Mesenchymal stem cell (in vitro differentiated cells and primary cell): Measurements from ENCODE around the gene SPRYD7.
"Not testable (repeated sequence)": the region's sequence is repeated elsewhere in the genome, so short reads cannot be mapped to it uniquely, and the experiment has no call there.

ENCODE experiments used
- DNase-seq: peaks from one replicate; pipeline ENCODE4 v3.0.0-alpha.2; 2013
- H2AFZ ChIP-seq: one replicate; pipeline ENCODE4 v1.6.1; 2013; ENCODE audit warnings: low read depth, mild to moderate bottlenecking, control low read depth, inconsistent platforms, low read length, moderate library complexity
- H2AK5ac ChIP-seq: 2 replicates; pipeline ENCODE4 v1.6.1; 2013; ENCODE audit warnings: low read length, moderate library complexity, mild to moderate bottlenecking, inconsistent platforms; ENCODE audit not compliant: severe bottlenecking
- H2BK120ac ChIP-seq: one replicate; pipeline ENCODE4 v1.6.1; 2013; ENCODE audit warnings: low read depth, mild to moderate bottlenecking, inconsistent platforms, low read length, moderate library complexity
- H2BK12ac ChIP-seq, 2 experiments: one replicate each; pipeline ENCODE4 v1.6.1; 2013; ENCODE audit warnings: inconsistent platforms in 2 of 2, low read length in 2 of 2, mild to moderate bottlenecking in 2 of 2, moderate library complexity in 2 of 2, control low read depth in 1 of 2
- H2BK15ac ChIP-seq: one replicate; pipeline ENCODE4 v1.6.1; 2013; ENCODE audit warnings: mild to moderate bottlenecking, low read depth, inconsistent platforms; ENCODE audit not compliant: poor library complexity, severe bottlenecking
- H2BK5ac ChIP-seq: 2 replicates; pipeline ENCODE4 v1.6.1; 2013; ENCODE audit warnings: low read depth, mild to moderate bottlenecking, low read length, control low read depth, inconsistent platforms; ENCODE audit not compliant: poor library complexity, severe bottlenecking
- H3K14ac ChIP-seq, 2 experiments: one replicate each; pipeline ENCODE4 v1.6.1; 2013; ENCODE audit warnings: inconsistent platforms in 2 of 2, low read length in 2 of 2, control low read depth in 1 of 2, mild to moderate bottlenecking in 1 of 2, moderate library complexity in 1 of 2
- H3K18ac ChIP-seq, 2 experiments: one replicate each; pipeline ENCODE4 v1.6.1; 2013; ENCODE audit warnings: inconsistent platforms in 2 of 2, low read length in 2 of 2, control low read depth in 1 of 2, low read depth in 1 of 2, mild to moderate bottlenecking in 1 of 2
- H3K23ac ChIP-seq, 2 experiments: one replicate each; pipeline ENCODE4 v1.6.1; 2013; ENCODE audit warnings: inconsistent platforms in 2 of 2, low read length in 2 of 2, mild to moderate bottlenecking in 2 of 2, moderate library complexity in 2 of 2, control low read depth in 1 of 2
- H3K27ac ChIP-seq: 2 replicates; pipeline ENCODE4 v1.5.1; 2013; ENCODE audit warnings: mild to moderate bottlenecking, moderate library complexity, low read length, control low read depth, inconsistent platforms; ENCODE audit not compliant: poor library complexity, severe bottlenecking
- H3K27me3 ChIP-seq, 2 experiments: 2 replicates each; pipeline versions ENCODE4 v1.6.1 to v1.7.0; 2013; ENCODE audit warnings: low read length in 2 of 2, mild to moderate bottlenecking in 2 of 2, moderate library complexity in 2 of 2, control low read depth in 1 of 2, inconsistent platforms in 1 of 2; ENCODE audit not compliant: control insufficient read depth in 1 of 2, insufficient read depth in 1 of 2
- H3K36me3 ChIP-seq, 2 experiments: 2 replicates each; pipeline versions ENCODE4 v1.6.1 to v1.7.0; 2013; ENCODE audit warnings: low read length in 2 of 2, control low read depth in 1 of 2, inconsistent platforms in 1 of 2, low read depth in 1 of 2, mild to moderate bottlenecking in 1 of 2; ENCODE audit not compliant: insufficient read depth in 2 of 2, control insufficient read depth in 1 of 2
- H3K4ac ChIP-seq, 2 experiments: one replicate each; pipeline ENCODE4 v1.6.1; 2013; ENCODE audit warnings: inconsistent platforms in 2 of 2, low read length in 2 of 2, mild to moderate bottlenecking in 2 of 2, moderate library complexity in 2 of 2, control low read depth in 1 of 2, low read depth in 1 of 2
- H3K4me1 ChIP-seq: 2 replicates; pipeline ENCODE4 v1.6.1; 2013; ENCODE audit warnings: low read depth, low read length, control low read depth; ENCODE audit not compliant: control insufficient read depth, insufficient read depth
- H3K4me2 ChIP-seq: 2 replicates; pipeline ENCODE4 v1.6.1; 2013; ENCODE audit warnings: low read length, mild to moderate bottlenecking, inconsistent platforms; ENCODE audit not compliant: poor library complexity, severe bottlenecking
- H3K4me3 ChIP-seq, 2 experiments: 2 replicates each; pipeline versions ENCODE4 v1.5.1 to v1.7.0; 2013; ENCODE audit warnings: low read length in 2 of 2, mild to moderate bottlenecking in 2 of 2, control low read depth in 1 of 2, low read depth in 1 of 2; ENCODE audit not compliant: insufficient read depth in 1 of 2
- H3K79me1 ChIP-seq: replicated peaks from 2 replicates; pipeline ENCODE4 v1.6.1; 2013; ENCODE audit warnings: mild to moderate bottlenecking, control low read depth, low read length, inconsistent platforms; ENCODE audit not compliant: poor library complexity, severe bottlenecking
- H3K9ac ChIP-seq: 2 replicates; pipeline ENCODE4 v1.7.0; 2013; ENCODE audit warnings: mild to moderate bottlenecking, low read length, moderate library complexity
- H3K9me3 ChIP-seq: 2 replicates; pipeline ENCODE4 v1.7.0; 2013; ENCODE audit warnings: mild to moderate bottlenecking, low read length; ENCODE audit not compliant: control insufficient read depth
- H4K8ac ChIP-seq: one replicate; pipeline ENCODE4 v1.6.1; 2013; ENCODE audit warnings: inconsistent platforms, mild to moderate bottlenecking, low read length, moderate library complexity
- H4K91ac ChIP-seq: one replicate; pipeline ENCODE4 v1.6.1; 2013; ENCODE audit warnings: mild to moderate bottlenecking, low read length, inconsistent platforms
- WGBS: methylation state at CpG from one replicate; pipeline ENCODE4 v1.1.7; 2013; ENCODE audit warnings: mixed read lengths; 5-methylcytosine and 5-hydroxymethylcytosine counted together

The SPRYD7 gene

DNA sequence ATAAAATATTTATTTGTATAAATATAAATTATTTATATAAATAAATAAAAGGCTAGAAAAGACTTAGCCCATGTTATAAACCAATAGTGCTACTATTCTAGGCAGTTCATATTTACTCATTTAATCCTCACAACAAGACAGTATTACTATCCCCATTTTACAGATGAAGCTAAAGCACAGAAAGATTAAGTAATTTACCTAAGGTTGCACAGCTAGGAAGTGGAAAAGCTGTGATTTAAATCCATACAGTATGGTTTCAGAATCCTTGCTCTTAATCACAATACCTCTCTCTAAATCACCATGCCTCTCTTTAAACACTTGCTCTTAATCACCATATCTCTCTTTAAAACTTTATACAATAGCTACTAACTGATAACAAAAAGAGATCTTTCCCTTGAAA is 13.8 kb downstream of the SPRYD7 start:
- no peak overlapping the region for H2AK5ac ChIP-seq

DNA sequence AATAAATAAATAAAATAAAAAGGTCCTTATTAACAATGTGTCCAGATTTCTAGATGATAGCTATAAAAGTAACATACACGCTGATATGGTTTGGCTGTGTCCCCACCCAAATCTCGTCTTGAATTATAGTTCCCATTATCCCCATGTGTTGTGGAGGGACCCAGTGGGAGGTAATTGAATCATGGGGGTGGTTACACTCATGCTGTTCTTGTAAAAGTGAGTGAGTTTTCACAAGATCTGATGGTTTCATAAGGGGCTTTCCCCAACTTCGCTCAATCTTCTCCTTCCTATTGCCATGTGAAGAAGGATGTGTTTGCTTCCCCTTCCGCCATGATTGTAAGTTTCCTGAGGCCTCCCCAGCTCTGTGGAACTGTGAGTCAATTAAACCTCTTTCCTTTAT is 15.2 kb downstream of the SPRYD7 start:
- H2AK5ac ChIP-seq, H3K79me1 ChIP-seq, H3K4ac ChIP-seq, H3K18ac ChIP-seq, H2AFZ ChIP-seq, H3K4me1 ChIP-seq, H2BK12ac ChIP-seq, DNase-seq, H3K27ac ChIP-seq, H3K4me3 ChIP-seq, H2BK15ac ChIP-seq, H2BK120ac ChIP-seq, H3K9ac ChIP-seq, H3K14ac ChIP-seq, H4K8ac ChIP-seq, H4K91ac ChIP-seq, H2BK5ac ChIP-seq, H3K23ac ChIP-seq, H3K4me2 ChIP-seq, H3K9me3 ChIP-seq, H3K27me3 ChIP-seq: not testable (repeated sequence)
- peaks cover 33 to 82% of the 10 kb centered on the region in 2 experiments for H3K36me3 ChIP-seq
- WGBS = 100% methylated on average over 2 of the region's 4 CpGs

More for the DNA sequence above, 13.8 kb downstream of the SPRYD7 start:
- peaks cover 33 to 83% of the 10 kb centered on the region in 2 experiments for H3K36me3 ChIP-seq
- no peak overlapping the region for H4K8ac ChIP-seq
- no peak overlapping the region for H2BK15ac ChIP-seq
- H3K9me3 ChIP-seq = no peaks in the 10 kb centered on the region
- no peak overlapping the region for H2BK5ac ChIP-seq
- H3K23ac ChIP-seq = no peak overlapping the region
- H3K27ac ChIP-seq = no peak overlapping the region
- no peak overlapping the region for H3K9ac ChIP-seq
- H3K4me1 ChIP-seq = no peaks in the 10 kb centered on the region
- no peak overlapping the region for H3K14ac ChIP-seq
- no peak overlapping the region for H3K18ac ChIP-seq
- no peak for DNase-seq
- H2AFZ ChIP-seq = no peak overlapping the region
- no peak overlapping the region for H4K91ac ChIP-seq
- H3K79me1 ChIP-seq = peaks cover 4% of the 10 kb centered on the region
- H2BK12ac ChIP-seq = no peak overlapping the region
- no peak overlapping the region for H3K4me2 ChIP-seq
- no peak overlapping the region for H3K4ac ChIP-seq
- H3K4me3 ChIP-seq = no peak overlapping the region
- H2BK120ac ChIP-seq = no peak overlapping the region
- H3K27me3 ChIP-seq = no peaks in the 10 kb centered on the region

DNA sequence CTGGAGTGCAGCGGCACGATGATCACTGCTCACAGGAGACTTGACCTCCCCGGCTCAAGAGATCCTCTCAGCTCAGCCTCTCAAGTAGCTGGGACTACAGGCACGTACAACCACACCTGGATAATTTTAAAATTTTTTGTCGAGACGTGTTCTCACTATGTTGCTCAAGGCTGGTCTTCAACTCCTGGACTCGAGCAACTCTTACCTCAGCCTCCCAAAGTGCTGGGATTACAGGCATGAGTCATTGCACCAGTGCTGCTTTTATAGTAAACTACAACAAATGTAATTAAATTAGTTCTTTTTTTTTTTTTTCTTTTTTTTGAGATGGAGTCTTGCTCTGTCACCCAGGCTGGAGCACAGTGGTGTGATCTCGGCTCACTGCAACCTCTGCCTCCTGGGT is 18.0 kb downstream of the SPRYD7 start:
- not testable (repeated sequence) for H2BK15ac ChIP-seq, H3K4me3 ChIP-seq, H3K4me1 ChIP-seq, H2BK5ac ChIP-seq, H4K8ac ChIP-seq, H3K27me3 ChIP-seq, DNase-seq, H3K14ac ChIP-seq, H2BK12ac ChIP-seq, H3K9me3 ChIP-seq, H3K4ac ChIP-seq, H3K27ac ChIP-seq, H3K79me1 ChIP-seq, H3K23ac ChIP-seq, H2BK120ac ChIP-seq, H4K91ac ChIP-seq, H3K4me2 ChIP-seq, H2AFZ ChIP-seq, H3K9ac ChIP-seq, H3K18ac ChIP-seq, H2AK5ac ChIP-seq
- over 99% methylated on average over 8 of the region's 8 CpGs for WGBS
- H3K36me3 ChIP-seq = peaks cover 17 to 78% of the 10 kb centered on the region in 2 experiments

DNA sequence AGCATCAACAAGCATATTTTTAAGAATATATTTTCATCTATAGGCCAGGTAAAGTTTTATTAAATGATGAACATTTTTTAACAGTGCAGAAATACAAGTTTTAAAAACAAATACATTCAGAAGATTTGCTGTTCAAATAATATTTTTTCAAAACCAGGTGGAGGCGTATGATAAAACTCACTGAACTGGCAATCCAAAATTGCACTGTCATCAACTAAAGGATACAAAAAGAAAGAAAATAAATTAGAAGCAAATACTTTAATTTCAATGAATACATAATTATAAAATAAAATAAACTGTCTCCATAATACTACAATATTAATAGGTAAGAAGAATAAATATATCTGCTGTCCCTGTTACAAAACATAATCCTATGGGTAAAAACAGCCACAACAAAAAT is 21.2 kb downstream of the SPRYD7 start:
- H3K4me1 ChIP-seq = no peaks in the 10 kb centered on the region
- DNase-seq = no peak
- H3K18ac ChIP-seq = no peak overlapping the region
- H2BK12ac ChIP-seq = no peak overlapping the region
- no peak overlapping the region for H4K8ac ChIP-seq
- H4K91ac ChIP-seq = no peak overlapping the region
- no peak overlapping the region for H2BK15ac ChIP-seq
- no peak overlapping the region for H3K4me2 ChIP-seq
- no peak overlapping the region for H2BK5ac ChIP-seq
- no peak overlapping the region for H3K14ac ChIP-seq
- H3K4me3 ChIP-seq = no peak overlapping the region
- H3K23ac ChIP-seq = no peak overlapping the region
- WGBS = no CpG with 5 or more reads among the region's 1 CpG
- no peak overlapping the region for H3K27ac ChIP-seq
- no peak overlapping the region for H2BK120ac ChIP-seq
- no peaks in the 10 kb centered on the region for H3K9me3 ChIP-seq
- H2AFZ ChIP-seq = no peak overlapping the region
- H3K79me1 ChIP-seq = peaks cover 1% of the 10 kb centered on the region
- H3K27me3 ChIP-seq = no peaks in the 10 kb centered on the region
- peaks cover 16 to 64% of the 10 kb centered on the region in 2 experiments for H3K36me3 ChIP-seq
- no peak overlapping the region for H3K4ac ChIP-seq
- H2AK5ac ChIP-seq = no peak overlapping the region
- no peak overlapping the region for H3K9ac ChIP-seq
